SIG-M5 (cell line): ENCODE measurements around the gene LYZL2.
A peak's percentile ranks its signal among the peaks of the same experiment; 100 is the strongest.
"Not testable (repeated sequence)": the region's sequence is repeated elsewhere in the genome, so short reads cannot be mapped to it uniquely, and the experiment has no call there.

ENCODE experiments used
- DNase-seq: peaks from one replicate; lab custom pipeline; 2025; lab: John Stamatoyannopoulos, UW

Gene LYZL2

GRCh38 chr10:30629653-30630052 is at the start of gene LYZL2:
TSS of gene LYZL2 (minus strand) at chr10:30629753. CDS start at chr10:30626915, 2,838 bp downstream.
- DNase-seq = no peak

- DNase-seq = not testable (repeated sequence)
Measured at GRCh38 chr10:30677616-30678015, 48.1 kb upstream of the LYZL2 start.

GRCh38 chr10:30677146-30677545 is 47.6 kb upstream of the LYZL2 start:
- not testable (repeated sequence) for DNase-seq

GRCh38 chr10:30675791-30676718 is 46.5 kb upstream of the LYZL2 start:
- no peak for DNase-seq

GRCh38 chr10:30674796-30675195 is 45.2 kb upstream of the LYZL2 start:
- DNase-seq = no peak

- not testable (repeated sequence) for DNase-seq
Measured at GRCh38 chr10:30673262-30673661, 43.7 kb upstream of the LYZL2 start.

- DNase-seq = not testable (repeated sequence)
Measured at GRCh38 chr10:30672338-30672737, 42.8 kb upstream of the LYZL2 start.

- DNase-seq = no peak
Measured at GRCh38 chr10:30671026-30671616, 41.6 kb upstream of the LYZL2 start.

- DNase-seq = not testable (repeated sequence)
Measured at GRCh38 chr10:30667982-30668381, 38.4 kb upstream of the LYZL2 start.

- not testable (repeated sequence) for DNase-seq
Measured at GRCh38 chr10:30663403-30663802, 33.9 kb upstream of the LYZL2 start.

GRCh38 chr10:30662814-30663213 is 33.3 kb upstream of the LYZL2 start:
- DNase-seq = peak; percentile 17

GRCh38 chr10:30660314-30660713 is 30.8 kb upstream of the LYZL2 start:
- not testable (repeated sequence) for DNase-seq

GRCh38 chr10:30656233-30656632 is 26.7 kb upstream of the LYZL2 start:
- DNase-seq = no peak

- DNase-seq = not testable (repeated sequence)
Measured at GRCh38 chr10:30655001-30655400, 25.4 kb upstream of the LYZL2 start.

GRCh38 chr10:30651470-30652397 is 22.2 kb upstream of the LYZL2 start:
- DNase-seq = not testable (repeated sequence)

GRCh38 chr10:30647089-30647488 is 17.5 kb upstream of the LYZL2 start:
- no peak for DNase-seq

GRCh38 chr10:30645340-30645827 is 15.8 kb upstream of the LYZL2 start:
- no peak for DNase-seq

GRCh38 chr10:30644408-30644861 is 14.9 kb upstream of the LYZL2 start:
- not testable (repeated sequence) for DNase-seq

GRCh38 chr10:30643557-30644199 is 14.1 kb upstream of the LYZL2 start:
- not testable (repeated sequence) for DNase-seq

GRCh38 chr10:30642856-30643255 is 13.3 kb upstream of the LYZL2 start:
- DNase-seq = not testable (repeated sequence)
